Middle frontal gyrus (tissue), 1 donor: ENCODE data around the gene OSBPL3.
"Not testable (repeated sequence)": the region's sequence is repeated elsewhere in the genome, so short reads cannot be mapped to it uniquely, and the experiment has no call there.

Source experiments
- DNase-seq: peaks from one replicate; pipeline ENCODE4 v3.0.0-alpha.2; 2015; ENCODE audit warnings: low spot score; ENCODE audit errors: extremely low spot score

OSBPL3 gene

DNA sequence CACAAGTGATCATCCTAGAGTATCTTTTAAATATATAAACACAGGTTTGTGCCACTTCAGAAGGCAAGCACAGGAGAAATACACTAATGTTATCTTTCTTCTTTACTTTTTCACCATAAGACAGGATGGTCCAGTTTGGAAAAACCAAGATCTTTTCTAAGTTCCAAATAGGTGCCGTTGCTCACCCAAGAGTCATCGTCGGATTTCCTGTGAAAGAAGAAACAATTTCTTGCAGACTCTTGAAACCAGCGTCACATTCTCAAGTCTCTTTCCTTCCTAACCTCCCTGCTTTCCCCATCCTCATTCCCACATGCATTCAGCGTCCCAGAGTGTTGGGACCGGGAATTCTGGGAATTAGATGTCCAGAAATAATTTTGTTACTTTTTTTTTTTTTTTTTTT, 179.9 kb downstream of the OSBPL3 start:
- DNase-seq = no peak

DNA sequence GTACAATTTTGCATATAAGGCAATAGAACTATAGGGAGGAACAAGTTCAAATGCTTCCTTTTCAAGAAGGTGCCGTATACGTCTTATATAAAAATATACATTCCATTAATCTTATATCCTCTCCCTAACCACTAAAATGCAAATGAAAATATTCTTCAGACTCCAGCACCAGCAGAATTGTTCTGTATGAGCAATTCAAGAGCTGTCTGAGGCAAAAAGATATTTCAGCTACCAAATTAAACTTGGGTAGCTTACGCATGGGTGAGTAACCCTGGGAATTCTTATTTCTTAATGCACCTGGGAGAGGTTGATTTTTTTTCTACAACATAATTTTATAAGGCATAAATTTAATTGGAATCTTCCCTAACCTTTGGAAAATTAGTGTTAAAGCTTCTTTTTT, 180.5 kb downstream of the OSBPL3 start:
- no peak for DNase-seq

DNA sequence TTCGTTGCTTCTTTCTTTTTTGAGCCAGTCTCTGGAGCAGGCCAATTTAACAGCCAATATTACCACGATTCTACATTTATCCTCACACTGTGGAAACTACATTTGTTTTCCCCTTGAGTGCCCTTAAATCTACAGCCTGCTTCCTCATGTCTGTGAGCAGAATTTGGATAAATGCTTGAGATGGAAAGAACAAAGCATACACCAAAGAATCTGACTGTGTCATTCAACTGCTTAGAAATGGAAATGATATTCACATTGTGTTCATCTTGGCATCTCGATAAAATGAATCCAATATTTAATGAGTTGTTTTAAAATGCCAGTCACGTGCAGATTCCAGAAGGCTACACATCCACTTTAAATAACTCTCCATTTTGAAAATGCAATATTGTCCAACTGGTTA, 181.7 kb downstream of the OSBPL3 start:
- no peak for DNase-seq

DNA sequence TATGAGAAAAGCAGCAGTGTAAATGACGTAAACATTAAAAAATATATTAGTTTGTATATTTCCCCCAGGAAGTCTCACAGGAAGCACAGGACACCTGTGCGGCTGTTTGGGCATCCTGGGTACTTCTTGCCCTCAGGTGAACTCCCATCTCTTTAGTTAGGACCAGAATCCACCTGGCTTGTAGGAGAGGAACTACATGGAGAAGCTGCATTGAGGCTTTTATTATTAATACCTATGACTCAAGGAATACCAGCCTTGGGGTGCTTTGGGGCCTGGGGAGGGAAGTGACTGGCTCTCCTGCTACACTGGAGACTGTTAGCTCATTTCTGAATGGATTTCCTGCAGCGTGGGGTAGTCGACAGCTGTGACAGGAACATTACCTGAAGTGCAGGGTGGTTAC, 182.7 kb downstream of the OSBPL3 start:
- no peak for DNase-seq

DNA sequence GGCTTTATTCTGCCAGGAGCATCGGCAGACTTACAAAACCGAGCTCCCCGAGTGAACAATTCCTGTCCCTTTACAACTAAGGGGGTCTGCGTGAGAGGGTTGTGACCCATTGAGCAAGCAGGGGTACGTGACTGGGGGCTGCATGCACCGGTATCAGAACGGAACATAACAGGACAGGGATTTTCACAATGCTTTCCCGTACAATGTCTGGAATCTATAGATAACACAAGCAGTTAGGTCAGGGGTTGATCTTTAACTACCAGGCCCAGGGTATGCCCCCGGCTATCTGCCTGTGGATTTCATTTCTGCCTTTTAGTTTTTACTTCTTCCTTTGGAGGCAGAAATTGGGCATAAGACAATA, 184.6 kb downstream of the OSBPL3 start:
- DNase-seq = no peak

DNA sequence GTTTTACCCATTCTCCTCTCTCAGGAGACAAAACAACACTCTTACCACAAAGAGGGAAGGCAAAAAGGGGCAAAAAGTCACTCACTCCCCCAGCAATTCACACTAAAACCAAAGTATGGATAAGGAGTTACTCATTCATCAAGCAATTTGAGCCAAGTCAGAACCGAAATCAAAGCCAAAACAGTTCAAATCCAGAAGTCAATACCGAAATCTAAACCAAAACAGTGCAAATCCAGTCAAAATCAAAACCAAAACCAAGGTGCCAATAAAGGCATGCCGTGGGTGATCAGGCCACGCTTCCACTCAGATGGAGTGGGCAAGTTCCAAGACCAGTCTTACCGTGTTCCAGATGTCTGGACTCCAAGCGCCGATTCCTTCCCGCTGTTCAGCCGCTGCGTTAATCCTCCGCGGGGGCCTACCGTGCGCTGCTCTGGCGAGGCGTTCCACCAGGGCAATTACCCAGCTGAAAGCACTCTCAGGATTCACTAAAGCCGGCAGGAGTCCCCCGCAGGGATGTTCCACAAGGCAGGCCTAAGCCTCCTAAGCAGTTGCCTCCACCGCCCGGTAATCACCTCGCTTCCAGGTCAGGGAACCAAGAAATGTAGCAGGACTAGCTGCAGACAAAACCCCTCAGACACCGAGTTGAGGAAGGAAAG, 185.1 kb downstream of the OSBPL3 start:
- DNase-seq = not testable (repeated sequence)

DNA sequence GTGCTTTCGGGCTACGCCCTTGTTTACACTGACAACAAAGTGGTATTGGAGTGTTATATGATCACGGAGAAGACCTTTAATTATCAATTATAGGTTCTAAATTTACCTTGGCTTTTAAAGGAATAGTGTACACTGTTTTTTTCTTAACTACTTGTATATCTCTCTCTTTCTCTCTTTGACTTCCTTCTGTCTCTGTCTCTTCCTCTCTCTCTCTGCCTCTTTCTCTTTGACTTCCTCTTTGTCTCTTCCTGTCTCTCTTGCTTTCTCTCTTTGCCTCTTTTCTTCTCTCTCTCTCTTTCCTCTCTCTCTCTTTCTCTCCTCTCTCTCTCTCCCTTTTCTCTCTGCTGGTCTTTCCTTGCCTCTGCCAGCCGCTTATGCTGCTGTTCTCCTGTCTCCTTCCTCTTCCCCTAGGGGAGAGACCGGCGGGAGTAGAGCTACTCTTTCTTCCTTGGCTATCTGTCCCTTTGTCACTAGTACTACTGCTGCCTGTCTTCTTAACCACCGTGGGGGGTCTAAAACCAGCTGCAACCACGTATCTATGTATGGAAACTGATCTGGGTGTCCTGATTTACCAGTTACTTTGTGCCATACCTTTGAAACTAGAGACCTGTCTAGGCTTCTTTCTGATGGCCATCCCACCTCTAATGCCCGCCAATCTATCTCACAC, 185.9 kb downstream of the OSBPL3 start:
- no peak for DNase-seq

DNA sequence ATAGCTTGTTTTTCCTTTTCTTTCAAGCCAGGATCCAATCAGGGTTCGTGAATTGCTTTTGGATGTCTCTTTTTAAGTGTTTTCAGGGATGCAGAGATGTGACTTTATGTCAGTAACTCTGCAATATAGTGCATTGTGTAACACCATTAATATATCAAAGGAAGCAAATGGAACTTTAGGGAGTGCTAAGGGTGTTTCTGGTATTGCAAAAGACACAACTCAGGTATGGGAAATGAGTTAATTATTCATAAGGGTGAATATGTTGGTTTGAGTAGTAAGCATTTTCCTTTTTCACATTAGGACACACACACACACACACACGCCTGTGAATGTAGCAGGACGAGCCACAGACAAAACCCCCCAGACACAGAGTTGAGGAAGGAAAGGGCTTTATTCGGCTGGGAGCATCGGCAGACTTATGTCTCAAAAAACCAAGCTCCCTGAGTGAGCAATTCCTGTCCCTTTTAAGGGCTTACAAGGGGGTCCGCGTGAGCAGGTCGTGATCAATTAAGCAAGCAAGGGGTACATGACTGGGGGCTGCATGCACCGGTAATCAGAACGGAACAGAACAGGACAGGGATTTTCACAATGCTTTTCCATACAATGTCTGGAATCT, 190.9 kb downstream of the OSBPL3 start:
- DNase-seq = no peak

DNA sequence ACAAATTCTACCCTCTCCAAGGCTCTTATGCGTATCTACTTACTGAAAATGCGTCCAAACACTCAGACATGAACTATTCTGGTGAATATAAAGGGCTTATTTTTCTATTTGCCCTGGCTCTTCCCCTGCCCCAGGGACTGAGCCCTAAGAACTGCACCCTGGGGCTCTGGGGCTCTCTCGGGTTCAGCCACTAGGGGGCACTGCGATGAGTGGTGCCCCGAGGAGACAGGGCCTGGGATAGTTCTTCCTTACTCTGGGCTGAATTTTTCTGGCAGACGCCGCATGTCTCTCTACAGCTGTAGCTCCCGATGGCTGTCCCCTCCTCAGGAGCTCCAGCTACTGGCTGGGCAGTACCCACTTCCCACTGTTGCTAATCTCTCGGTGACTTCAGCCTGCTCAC, 191.9 kb downstream of the OSBPL3 start:
- no peak for DNase-seq

DNA sequence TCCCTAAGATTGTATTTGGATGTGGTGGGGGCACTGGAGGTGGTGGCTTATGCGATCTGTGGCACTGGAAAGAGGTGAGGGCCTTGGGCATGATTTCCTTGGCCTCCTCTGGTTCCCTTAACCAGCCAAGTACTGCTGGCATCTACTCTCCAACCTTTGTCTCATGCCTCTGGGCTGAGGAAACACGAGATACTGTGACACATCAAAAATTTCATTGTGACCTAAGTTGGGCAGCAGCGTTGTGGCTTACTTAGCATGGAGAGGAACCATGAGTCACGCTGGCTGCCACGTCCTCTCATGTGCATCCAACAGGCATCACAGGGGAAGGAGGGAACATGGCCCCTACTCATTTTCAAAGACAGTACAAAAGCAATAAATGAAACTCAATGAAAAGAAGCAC, 193.0 kb downstream of the OSBPL3 start:
- no peak for DNase-seq

DNA sequence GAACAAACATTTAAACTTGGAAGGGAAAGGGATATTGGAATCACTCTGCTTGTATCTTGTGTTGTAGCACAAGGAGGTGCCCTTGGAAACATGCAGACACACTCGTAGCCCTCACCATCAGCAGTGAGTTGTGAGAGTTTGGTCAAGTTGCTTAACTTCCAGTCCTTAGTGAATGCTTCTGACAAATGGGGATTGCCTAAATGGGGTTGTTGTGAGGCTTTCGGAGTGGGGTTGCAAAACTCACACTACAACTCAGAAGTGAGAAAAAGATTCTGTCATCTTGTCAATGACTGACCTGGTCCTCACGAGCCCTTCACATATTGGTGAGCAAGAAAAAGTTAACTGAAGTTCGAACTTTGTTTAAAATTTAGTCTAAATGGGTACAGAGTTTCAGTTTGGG, 193.7 kb downstream of the OSBPL3 start:
- DNase-seq = no peak

DNA sequence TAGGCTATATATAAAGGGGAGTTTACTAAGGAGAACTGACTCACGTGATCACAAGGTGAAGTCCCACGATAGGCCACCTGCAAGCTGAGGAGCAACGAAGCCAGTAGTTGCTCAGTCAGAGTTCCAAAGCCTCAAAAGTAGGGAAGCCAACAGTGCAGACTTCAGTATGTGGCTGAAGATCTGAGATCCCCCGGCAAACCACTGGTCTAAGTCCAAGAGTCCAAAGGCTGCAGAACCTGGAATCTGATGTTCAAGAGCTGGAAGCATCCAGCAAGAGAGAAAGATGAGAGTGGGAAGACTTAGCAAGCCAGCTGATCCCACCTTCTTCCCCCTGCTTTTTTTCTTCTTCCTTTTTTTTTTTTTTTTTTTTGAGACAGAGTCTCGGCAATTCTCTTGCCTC, 195.7 kb downstream of the OSBPL3 start:
- no peak for DNase-seq

DNA sequence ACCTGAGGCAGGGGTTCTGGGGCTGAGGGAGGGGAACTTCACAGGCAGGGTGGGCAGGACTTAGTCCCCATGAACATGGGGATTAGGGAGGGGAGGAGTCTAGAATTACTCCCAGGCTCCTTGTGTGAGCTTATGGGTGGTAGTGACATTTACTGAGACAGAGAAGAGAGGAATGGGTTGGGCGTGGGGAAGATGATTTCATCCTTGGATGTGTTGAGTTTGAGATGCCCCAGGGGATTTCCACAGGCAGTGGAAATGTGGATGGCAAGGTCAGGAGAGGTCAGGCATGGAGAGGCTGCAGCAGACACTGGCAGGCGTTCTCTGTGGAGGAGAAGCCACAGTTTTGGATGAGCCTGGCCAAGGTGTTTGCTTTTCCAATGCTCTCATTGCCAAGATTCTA, 196.3 kb downstream of the OSBPL3 start:
- DNase-seq = no peak

DNA sequence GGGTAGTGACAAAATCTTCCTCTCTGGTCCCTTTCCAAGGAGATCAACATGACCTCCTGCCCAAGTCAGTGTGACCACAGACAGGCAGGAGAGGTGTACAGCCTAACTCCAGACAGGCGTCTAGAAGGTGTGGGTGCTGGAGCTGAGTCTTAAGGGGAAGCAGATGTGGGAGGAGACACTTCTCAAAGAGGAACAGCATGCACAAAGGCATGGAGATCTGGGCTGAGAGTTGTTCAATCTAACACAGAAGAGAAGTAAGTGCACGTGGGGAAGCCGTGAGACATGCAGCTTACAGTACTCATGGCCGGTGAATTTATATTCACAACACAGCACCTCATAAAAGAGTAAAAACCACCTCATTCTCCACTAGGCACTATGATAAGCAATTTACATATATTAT, 198.9 kb downstream of the OSBPL3 start:
- DNase-seq = no peak

DNA sequence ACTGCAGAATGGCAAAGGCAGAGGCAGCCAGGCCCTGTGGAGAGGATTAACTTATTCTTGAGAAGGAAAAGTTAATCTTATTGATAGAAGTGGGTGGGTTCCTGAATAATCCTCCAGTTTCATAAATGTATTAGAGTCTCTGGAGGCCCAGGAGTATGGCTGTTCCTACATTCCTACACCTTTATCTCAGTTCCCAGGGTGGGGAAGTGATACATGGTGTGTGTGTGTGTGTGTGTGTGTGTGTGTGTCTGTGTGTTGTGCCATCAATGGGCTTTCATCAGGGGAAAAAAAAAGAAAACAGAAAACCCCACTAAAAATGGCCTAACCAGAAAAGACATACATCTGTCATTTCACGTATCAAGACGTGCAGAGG, 200.7 kb downstream of the OSBPL3 start:
- DNase-seq = no peak

DNA sequence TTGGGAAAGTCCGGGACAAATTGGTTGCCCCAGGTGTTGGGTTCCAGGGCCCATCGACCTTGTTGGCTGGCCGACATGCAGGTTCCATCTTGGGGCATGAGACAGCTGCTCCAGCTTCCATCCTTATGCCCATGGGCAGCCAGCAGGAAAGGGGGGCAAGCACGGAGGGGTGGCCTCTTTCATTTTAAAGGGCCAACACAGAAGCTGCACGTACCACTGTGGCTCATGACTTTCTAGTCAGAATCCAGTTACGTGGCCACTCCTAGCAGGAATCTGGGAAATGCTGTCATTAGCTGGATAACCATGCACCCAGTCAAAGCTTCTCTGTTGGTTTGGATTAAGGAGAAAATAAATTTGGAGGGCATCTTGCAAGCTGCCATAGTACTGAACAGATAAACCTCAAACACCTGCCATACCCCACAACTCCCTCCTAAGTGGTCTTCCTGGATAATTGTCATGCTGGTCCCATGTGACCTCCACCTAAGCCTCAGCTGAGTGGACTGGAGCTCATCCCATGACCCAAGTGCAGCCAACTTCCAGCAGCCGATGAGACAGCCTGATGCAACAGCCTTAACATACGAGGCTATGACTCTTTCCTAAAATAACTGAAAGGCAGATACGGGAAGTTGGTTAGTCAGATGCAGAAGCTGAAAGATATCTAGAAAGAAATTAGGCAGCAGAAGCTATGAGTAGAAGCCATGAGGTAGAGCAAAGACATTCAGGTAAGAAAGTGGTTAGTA, 201.3 kb downstream of the OSBPL3 start:
- no peak for DNase-seq

DNA sequence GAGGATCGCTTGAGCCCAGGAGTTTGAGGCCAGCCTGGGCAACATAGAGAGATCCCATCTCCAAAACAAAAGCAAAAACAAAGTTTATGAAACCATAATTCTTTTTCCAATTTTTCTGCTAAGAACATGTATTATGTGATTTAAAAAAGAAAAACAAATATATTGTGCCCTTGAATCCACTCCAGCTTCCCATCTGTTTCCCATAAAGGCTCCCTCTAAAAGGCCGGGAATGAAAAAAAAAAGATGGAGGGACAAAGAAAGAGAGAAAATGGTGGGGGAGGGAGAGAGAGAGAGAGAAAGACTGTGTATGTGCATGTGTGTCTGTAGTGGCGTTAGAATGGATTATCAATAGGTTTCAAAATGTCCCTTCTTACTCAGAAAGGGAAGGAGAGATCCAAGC, 202.2 kb downstream of the OSBPL3 start:
- no peak for DNase-seq

DNA sequence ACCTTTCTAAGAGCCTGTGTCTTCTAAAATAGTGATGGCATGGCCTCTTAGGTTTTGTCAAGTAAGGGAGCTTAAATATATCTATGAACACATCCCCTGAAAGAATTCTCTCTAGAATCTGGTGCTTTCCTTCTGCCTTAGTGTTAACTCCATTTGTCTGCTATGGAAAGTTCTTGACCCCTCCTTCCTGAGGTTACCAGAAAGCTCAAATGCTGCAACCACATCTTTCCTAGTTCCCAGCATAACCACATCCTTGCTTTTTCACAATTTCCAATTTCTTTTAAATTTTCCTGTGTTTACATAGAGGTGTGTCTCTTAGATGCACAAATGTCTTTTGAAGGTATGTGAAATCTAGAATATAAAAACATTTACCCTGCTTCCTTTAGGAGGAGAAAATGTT, 206.3 kb downstream of the OSBPL3 start:
- no peak for DNase-seq

DNA sequence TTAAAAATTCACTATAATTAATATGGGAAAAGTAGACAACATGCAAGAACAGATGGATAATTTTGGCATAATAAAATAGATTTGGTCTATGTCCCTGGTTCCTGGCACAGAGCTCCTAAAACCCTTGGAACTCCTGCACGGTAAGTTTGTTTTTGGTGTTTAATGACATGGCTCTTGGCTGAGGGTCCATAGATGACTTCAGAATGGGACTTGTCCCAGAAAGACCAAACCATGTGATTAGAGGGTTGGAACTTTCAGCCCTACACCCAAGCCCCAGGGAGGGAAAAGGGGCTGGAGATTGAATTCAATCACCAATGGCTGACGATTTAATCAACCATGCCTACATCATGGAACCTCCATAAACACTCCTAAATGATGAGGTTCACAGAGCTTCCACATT, 210.1 kb downstream of the OSBPL3 start:
- DNase-seq = no peak

DNA sequence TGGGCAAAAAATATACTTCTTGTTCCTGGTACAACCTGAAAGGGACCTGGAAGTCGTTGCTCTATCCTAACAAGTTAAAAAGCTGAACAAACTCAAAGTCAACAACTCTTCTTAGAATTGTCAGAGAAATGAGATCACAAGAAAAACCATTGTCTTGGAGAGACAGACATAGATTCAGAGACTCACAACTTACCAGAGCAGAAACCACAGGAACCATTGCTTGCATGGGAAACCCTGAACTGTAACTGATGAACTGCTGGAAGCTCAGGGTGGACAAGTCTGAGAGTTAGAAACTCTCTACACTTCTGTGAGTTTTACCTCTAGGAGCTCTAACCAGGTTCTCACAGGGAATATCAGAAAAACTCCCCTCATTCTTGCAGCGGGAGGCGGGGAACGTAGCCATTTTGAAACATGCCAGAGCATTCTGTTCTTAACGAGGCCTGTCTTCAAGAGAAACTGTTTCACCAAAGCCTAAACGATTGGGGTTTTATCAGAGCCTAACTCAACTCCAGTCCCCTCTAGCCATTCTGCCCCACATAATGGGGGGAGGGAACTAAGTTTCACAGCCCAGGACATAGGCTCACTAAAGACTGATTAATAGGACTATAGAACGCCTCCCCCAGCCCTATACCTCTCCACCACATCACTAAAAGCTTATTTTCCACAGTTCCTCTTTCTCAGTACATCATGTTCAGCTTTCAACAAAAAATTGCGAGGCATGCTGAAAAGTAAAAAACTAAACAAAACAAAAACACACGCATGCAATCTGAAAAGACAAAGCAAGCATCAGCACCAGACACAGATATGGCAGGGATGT, 210.8 kb downstream of the OSBPL3 start:
- no peak for DNase-seq

DNA sequence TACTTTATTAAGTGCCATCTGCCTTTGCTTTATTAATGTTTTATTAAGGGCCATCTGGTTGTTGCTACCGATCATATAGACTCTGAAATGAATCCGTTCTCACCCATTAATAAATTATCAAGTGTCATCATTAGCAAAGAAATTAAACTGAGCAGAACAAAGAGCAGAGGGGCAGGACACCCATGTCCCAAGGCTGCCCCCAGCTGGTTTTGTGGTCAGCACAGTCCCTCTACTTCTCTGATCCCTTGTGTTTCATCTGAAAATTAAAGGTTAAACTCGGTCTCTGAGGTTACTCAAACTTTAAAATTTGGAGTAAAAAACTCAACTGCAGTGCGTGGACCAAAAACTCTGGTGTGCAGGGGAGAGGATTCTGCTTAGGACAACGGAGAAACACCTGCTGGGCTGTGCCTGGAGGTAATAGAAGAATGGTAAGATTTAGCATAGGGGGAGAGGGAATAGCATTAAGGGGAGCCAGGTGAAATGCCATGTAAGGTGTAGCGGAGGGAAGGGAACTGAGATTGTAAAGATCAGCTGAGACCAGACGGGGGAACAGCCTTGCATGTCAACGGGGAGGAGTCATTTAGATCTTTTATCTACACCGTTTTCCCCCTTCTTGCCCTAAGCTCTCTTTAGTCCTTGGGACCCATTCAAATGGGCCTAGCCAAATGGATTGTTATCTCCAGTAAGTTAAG, 212.0 kb downstream of the OSBPL3 start:
- DNase-seq = no peak
